ENCODE measurements around the gene PRPSAP1. TPM values are rescaled to one million over a fixed set of nuclear protein-coding genes. Genes with fewer than 3 reads are reported as not detected.

The PRPSAP1 gene
- total and polyA plus RNA-seq, 2 of the 8 experiments (the other 6 are each of a cell fraction or from before 2014, with no cell fraction given), result 32.0 to 54.2 TPM

GRCh38 chr17:76385892-76386786 is 32.4 kb upstream of the PRPSAP1 start (continued):
- TF ChIP-seq CTCF (IDR thresholded peaks at IDR 0.05; ENCODE audit: control extremely low read depth in 1 of 3, insufficient read depth in 1 of 3, low read depth in 1 of 3, low read length in 3 of 3) (peak; percentile 76 to 82 (median 81)), GABPA (IDR thresholded peaks at IDR 0.05; ENCODE audit: borderline replicate concordance, insufficient read depth, low read length) (peak; percentile 66; the same call in 1 of the 2 replicates), RBBP5 (IDR thresholded peaks at IDR 0.05; ENCODE audit: borderline replicate concordance, low read depth, low read length) (0 out of 2 replicates have a peak, but pooled peaks have one; percentile 16), ATF3 (IDR thresholded peaks at IDR 0.05; ENCODE audit: insufficient read depth, low read depth, low read length) (0 out of 2 replicates have a peak, but pooled peaks have one; percentile 10), EGR1 (IDR thresholded peaks at IDR 0.05; ENCODE audit: borderline replicate concordance, low read depth, low read length) (0 out of 2 replicates have a peak, but pooled peaks have one; percentile 44), RXRA (IDR thresholded peaks at IDR 0.05; ENCODE audit: insufficient read depth, low read depth, low read length) (0 out of 2 replicates have a peak, but pooled peaks have one; percentile 46), ZNF274 (IDR thresholded peaks at IDR 0.05; ENCODE audit: borderline replicate concordance, extremely low read depth, low read length) (no peak), CTBP2 (IDR thresholded peaks at IDR 0.05; ENCODE audit: borderline replicate concordance, insufficient read depth, insufficient read length, low read length) (no peak), FOSL1 (IDR thresholded peaks at IDR 0.05; ENCODE audit: insufficient read depth, low read depth, low read length) (no peak), CBX5 (IDR thresholded peaks at IDR 0.05; ENCODE audit: low read depth, low read length) (no peak), USF2 (IDR thresholded peaks at IDR 0.05; ENCODE audit: low read length) (peak; percentile 73), ATF2 (IDR thresholded peaks at IDR 0.05; ENCODE audit: low read length) (0 out of 2 replicates have a peak, but pooled peaks have one; percentile 25), SIRT6 (IDR thresholded peaks at IDR 0.05; ENCODE audit: low read length) (no peak), TCF12 (IDR thresholded peaks at IDR 0.05; ENCODE audit: low read depth, low read length) (peak; percentile 67; the same call in 1 of the 2 replicates), TEAD4 (IDR thresholded peaks at IDR 0.05; ENCODE audit: low read depth, low read length) (no peak), EZH2 (IDR thresholded peaks at IDR 0.05; ENCODE audit: low read depth, low read length, severe bottlenecking) (no peak)
